Measurements from ENCODE around the gene CDC20. TPM values are rescaled to one million over a fixed set of nuclear protein-coding genes. Genes with fewer than 3 reads are reported as not detected.

Gene CDC20
- total and polyA plus RNA-seq, 2 experiments from 2014 or later, result 207 to 252 TPM

DNA sequence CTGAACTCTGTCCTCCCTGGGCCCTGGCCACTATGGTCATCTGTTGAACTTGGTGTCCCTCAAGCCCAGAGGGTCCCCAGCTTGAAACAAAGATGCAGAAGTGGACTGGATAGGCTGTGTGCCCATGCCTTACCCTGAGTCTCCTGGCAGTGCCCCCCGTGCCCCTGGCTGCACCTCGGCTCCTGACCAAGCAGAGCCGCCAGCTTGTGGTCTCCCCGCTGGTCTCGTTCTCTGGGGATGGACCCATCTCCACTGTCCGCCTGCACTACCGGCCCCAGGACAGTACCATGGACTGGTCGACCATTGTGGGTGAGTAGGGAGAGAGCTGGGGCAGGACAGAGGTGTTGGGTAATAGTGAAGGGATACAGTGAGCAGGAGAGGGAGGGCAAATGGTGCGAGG is 47.3 kb upstream of the CDC20 start (continued):
- no peak for TF ChIP-seq ZNF114 (CRISPR knock-in tag; IDR thresholded peaks at IDR 0.05)
- no peak for TF ChIP-seq JUNB (IDR thresholded peaks at IDR 0.05; ENCODE audit: unreplicated experiment)
- no peak for TF ChIP-seq EZH2 (IDR thresholded peaks at IDR 0.05; ENCODE audit: low read depth, unreplicated experiment)
- TF ChIP-seq, protein P1, sequence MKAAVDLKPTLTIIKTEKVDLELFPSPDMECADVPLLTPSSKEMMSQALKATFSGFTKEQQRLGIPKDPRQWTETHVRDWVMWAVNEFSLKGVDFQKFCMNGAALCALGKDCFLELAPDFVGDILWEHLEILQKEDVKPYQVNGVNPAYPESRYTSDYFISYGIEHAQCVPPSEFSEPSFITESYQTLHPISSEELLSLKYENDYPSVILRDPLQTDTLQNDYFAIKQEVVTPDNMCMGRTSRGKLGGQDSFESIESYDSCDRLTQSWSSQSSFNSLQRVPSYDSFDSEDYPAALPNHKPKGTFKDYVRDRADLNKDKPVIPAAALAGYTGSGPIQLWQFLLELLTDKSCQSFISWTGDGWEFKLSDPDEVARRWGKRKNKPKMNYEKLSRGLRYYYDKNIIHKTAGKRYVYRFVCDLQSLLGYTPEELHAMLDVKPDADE (IDR thresholded peaks at IDR 0.05), result no peak
- no peak for TF ChIP-seq EZH2phosphoT487 (IDR thresholded peaks at IDR 0.05; ENCODE audit: unreplicated experiment)
- no peak for TF ChIP-seq REST (IDR thresholded peaks at IDR 0.05; ENCODE audit: unreplicated experiment)
- TF ChIP-seq CREB1 (CRISPR knock-in tag; IDR thresholded peaks at IDR 0.05; ENCODE audit: low read depth), result no peak

- H3K4me2 ChIP-seq, result no peak overlapping the region
- no peaks in the 10 kb centered on the region for H3K9me2 ChIP-seq (ENCODE audit: insufficient read depth)
- H3K79me2 ChIP-seq (replicated peaks; ENCODE audit: insufficient read depth), result no peaks in the 10 kb centered on the region
- Mint-ChIP-seq H3K27ac (no peak overlapping the region), H3K27me3 (ENCODE audit: insufficient read depth, low read depth, poor library complexity) (peaks cover 6% of the 10 kb centered on the region), H3K36me3 (ENCODE audit: low read depth) (no peaks in the 10 kb centered on the region), H3K9me3 (no peaks in the 10 kb centered on the region), H3K4me1 (no peaks in the 10 kb centered on the region), H3K4me3 (no peak overlapping the region)
- H3K27ac ChIP-seq (ENCODE audit: low read depth), result no peak overlapping the region
- no peaks in the 10 kb centered on the region for H3F3A ChIP-seq (replicated peaks; ENCODE audit: low read depth)
- no peaks in the 10 kb centered on the region for H3K27me3 ChIP-seq (ENCODE audit: insufficient read depth)
- H4K20me1 ChIP-seq (replicated peaks; ENCODE audit: insufficient read depth), result no peaks in the 10 kb centered on the region
- H3K4me1 ChIP-seq (ENCODE audit: insufficient read depth), result no peaks in the 10 kb centered on the region
- no peak overlapping the region for H2AFZ ChIP-seq
- no peaks in the 10 kb centered on the region for H3K36me3 ChIP-seq (ENCODE audit: insufficient read depth)
- no peak for TF ChIP-seq JUNB (IDR thresholded peaks at IDR 0.05; ENCODE audit: unreplicated experiment)
- peak in 1 of 2 experiments; percentile 33; a peak in 2 of 4 replicates for TF ChIP-seq CTCF (conservative IDR thresholded peaks at IDR 0.05; ENCODE audit: low read depth in 2 of 2)
- no peak for TF ChIP-seq REST (IDR thresholded peaks at IDR 0.05; ENCODE audit: unreplicated experiment)
- DNase-seq (ENCODE audit: low spot score) (no peak), ATAC-seq (no peak)
- H3K4me3 ChIP-seq, result no peak overlapping the region
Measured at GRCh38 chr1:43312212-43312623, 46.6 kb upstream of the CDC20 start.

All from GM23338 (cell line).